Ramos (cell line): Measurements from ENCODE around the gene ZNF791.
"Not testable (repeated sequence)": the region's sequence is repeated elsewhere in the genome, so short reads cannot be mapped to it uniquely, and the experiment has no call there.

Source experiments
- in situ Hi-C: fragments of 300-500 bp; cut with MboI; formaldehyde crosslinking; loops from one replicate; pipeline ENCODE4 v1.14.3; 2022; ENCODE audit warnings: low sequenced_read_pairs; ENCODE audit not compliant: unreplicated experiment

ZNF791 gene

DNA sequence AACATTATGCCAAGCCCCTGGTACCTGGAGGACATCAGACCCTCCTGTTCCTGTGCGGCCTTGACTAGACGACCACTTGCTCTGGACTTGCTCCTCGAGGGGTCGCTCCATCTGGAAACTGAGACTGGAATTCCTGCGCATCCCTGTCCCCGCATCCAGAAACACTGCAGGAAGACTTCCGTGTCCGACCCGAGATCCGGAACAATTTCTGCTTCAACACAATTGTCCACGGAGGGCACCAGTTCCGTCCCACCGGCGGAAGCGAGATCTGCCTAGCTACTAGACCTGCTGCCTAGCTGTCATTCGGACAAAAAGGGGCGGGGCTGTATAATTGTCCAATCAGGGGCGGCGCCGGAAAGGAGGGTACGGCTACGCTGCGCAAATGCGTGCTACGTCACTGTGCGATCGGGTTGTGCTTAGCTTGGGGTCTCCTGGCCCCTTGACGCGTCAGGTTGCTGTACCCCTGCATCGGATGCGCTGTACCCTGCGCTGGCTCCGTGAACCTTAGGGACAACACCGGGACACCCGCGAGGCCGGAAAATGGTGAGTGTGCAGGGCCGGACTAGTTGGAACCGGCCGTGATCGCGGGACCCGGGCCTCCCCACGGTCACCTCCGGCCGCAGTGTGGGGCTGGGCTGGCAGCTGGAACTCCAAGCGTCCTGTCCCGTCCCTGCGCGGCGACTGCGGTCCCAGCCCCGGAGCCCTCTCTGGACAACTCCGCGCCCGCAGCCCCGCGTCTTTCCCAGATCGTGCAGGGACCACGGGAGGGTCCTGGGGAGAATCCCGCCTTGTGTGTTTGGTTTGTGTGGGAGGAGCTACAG, at the start of gene ZNF791, which contains the start of gene ZNF490:
Gene ZNF791 (plus strand): TSS at position 381 of the 821 bp plus-strand sequence. CDS start 160 bp downstream, at position 541.
Gene ZNF490 (minus strand): TSS at position 274 of the 821 bp plus-strand sequence. CDS start 133 bp downstream, at position 141.
- in situ Hi-C loops = no loop called here

DNA sequence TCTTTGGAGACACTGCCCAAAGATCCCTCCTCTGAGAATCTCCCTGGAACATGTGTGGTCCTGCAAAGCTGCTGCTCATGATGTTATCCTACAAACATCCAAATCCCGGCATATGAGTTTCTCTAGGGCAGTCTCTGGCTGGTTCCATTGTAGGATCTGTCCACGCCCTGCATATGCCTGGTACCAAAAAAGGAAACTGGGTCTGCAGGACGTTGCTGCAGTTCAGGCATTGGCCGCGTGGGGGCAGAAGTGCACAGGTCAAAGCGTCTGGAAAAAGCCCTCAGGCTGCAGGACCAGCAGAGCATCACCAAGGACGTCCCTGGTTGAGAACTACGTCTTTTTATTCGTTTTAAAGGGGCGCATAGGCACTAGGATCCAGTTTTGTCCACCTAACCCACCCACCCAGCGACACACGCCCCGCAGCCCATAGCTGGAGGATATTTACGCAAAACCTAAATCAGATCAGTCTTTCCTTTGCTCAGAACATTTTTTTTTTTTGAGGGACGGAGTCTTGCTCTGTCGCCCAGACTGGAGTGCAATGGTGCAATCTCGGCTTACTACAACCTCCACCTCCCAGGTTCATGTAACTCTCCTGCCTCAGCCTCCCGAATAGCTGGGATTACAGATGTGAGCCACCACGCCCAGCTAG, 46.6 kb upstream of the ZNF791 start:
- in situ Hi-C loops = loop anchor here (5.0 kb wide), 1 partner anchor 108 kb away; no protein-coding TSS in a partner anchor

DNA sequence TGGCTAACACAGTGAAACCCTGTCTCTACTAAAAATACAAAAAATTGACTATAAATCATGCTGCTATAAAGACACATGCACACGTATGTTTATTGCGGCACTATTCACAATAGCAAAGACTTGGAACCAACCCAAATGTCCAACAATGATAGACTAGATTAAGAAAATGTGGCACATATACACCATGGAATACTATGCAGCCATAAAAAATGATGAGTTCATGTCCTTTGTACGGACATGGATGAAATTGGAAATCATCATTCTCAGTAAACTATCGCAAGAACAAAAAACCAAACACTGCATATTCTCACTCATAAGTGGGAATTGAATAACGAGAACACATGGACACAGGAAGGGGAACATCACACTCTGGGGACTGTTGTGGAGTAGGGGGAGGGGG, 44.3 kb upstream of the ZNF791 start:
- in situ Hi-C loops = not testable (repeated sequence)

DNA sequence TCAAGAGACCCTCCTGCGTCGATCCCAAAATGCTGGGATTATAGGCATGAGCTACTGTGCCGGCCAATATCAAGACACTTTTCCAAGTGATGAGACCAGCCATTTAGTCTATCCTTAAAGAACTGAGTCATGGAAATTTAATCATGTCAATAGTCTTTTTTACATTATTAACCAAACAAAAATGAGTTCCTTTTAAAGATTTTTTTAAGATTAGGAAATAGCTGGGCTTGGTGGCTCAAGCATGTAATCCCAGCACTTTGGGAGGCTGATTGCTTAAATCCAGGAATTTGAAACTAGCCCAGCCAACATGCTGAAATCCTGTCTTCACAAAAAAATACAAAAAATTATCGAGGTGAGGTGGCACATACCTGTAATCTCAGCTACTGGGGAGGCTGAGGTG, 42.8 kb upstream of the ZNF791 start:
- in situ Hi-C loops = no loop called here

DNA sequence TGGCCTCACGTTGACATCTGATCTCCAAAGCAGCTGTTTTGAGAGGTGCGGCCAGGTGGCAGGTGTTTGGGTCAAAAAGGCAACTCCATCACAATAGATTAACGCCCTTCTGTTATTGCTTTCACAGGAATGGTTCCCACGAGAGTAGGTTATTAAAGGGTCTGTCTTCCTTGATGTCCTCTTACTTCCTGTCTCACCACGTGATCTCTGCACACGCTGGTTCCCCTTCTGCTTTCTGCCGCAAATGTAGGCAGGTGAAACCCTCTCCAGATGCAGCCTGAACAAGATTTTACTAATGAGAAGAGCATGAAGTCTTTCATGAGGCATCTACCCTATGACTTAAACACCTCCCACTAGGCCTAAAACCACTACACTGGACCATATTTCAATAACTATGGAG, 36.7 kb upstream of the ZNF791 start:
- in situ Hi-C loops = no loop called here

DNA sequence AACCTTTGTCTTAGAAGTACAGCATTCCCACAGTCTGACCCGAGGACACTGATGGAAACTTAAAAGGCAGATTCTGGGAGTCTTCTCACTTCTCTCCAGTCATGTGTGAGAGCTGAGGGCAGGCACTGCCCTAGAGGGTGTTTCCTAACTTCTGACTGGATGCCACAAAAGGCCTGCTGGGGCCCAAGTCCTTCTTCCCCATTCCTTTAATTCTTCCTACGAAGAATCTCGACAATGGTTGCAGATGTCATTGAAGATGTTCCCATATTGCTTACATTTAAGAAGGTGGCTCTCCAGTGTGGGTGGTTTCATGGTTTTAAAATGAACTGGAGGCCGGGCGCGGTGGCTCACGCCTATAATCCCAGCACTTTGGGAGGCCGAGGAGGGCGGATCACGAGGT, 32.1 kb upstream of the ZNF791 start:
- in situ Hi-C loops = no loop called here

DNA sequence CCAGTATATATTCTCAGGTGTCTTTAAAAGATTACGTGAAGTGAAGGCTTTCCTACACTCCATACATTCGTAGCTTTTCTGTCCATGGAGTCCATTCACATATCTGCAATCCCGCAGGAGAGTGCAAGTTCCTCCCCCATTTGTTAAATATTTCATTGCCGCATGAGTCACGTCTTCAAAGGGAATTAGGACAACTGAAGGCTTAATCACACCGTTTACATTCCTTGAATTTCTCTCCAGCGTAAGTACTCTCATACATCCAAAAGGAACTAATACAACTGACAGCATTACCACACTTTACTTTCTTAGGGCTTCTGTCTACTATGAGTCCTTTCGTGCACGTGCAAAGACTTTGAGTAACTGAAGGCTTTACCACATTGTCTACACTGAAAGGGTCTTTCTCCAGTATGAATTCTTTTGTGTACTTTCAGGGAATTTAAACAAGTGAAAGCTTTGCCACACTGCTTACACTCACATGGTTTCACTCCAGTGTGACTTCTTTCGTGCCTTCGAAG, 30.5 kb upstream of the ZNF791 start:
- in situ Hi-C loops = no loop called here

DNA sequence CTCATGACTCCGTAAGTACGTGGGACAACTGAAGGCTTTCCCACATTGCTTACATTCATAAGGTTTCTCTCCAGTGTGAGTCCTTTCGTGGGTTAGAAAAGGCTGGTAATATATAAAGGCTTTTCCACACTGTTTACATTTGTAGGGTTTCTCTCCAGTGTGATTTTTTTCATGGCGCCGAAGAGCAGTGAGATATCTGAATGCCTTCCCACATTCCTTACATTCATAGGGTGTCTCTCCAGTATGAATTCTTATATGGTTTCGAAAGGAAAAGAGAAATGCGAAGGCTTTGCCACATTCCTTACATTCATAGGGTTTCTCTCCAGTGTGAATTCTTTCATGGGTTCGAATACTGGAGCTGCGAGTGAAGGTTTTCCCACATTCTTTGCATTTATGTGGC, 29.6 kb upstream of the ZNF791 start:
- in situ Hi-C loops = no loop called here

DNA sequence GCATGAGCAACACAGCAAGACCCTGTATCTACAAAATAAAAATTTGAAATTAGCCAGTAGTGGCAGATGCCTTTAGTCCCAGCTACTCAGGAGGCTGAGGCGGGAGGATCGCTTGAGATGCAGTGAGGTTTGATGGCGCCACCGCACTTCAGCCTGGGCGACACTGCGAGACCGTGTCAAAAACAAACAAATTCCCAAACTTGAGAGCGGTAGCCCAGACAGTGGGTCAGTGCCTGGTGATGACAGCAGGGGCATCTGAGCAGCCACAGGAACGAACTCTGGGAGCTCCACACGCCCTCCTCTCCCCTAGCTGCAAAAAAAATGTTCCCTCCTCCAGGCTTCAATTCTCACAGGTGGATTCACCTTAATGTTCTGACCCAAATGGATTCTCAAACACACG, 14.2 kb upstream of the ZNF791 start:
- in situ Hi-C loops = no loop called here

DNA sequence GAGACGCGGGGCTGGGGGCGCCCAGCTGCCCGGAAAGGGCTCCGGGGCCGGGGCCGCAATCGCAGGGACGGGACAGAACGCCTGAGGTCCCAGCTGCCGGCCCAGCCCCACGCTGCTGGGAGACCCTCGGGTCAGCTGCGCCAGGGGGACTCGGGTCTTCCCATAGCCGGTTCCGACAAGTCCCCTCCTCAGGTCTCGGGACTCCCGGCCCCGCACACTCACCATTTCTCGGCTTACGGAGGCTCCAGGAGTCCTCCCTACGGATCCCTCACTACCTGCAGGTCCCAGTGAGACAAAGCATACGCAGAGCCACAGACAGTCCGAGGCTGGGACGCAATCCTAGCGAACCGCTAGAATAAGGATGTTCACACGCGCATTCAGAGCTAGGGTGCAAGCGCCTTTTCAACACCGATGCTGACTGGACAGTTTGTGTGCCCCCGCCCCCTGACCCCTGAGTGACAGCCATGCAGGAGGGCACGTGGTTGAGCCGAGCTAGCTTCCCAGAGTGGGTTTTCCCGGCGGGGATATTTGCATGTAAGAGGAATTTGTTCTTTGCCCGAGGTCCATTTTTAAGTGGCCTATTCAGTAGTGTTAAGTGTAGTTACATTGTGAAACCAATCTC, 13.7 kb upstream of the ZNF791 start:
- in situ Hi-C loops = no loop called here

DNA sequence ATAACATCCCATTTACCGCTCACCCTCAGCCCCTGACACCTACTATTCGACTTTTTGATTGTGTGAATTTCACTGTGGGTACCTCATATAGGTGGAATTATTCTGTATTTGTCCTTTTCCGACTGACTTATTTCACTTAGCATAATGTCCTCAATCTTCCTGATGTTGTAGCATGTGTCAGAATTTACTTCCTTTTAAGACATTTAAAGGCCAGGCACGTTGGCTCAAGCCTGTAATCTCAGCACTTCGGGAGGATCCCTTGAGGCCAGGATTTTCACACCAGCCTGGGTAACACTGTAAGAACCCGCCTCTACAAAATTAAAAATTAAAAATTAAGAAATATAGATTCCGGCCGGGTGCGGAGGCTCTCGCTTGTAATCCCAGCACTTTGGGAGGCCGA, 13.1 kb upstream of the ZNF791 start:
- in situ Hi-C loops = no loop called here

DNA sequence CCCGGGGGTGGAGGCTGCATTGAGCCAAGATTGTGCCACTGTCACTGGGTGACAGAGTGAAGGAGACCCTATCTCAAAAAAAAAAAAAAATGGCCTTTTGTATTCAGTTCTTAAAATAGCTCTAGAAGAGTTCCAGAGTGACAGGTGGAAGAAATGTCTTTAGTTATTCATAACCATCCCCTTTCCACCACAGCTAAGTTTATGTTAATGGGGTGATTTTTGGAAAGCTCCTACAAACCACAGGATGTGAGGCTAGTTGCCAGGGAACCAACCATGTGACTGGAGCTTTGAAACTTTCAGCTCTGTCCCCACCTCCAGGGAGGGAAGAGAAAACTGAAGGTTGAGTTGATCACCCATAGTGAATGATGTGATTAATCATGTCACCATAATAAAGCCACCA, 7.0 kb upstream of the ZNF791 start:
- in situ Hi-C loops = no loop called here

DNA sequence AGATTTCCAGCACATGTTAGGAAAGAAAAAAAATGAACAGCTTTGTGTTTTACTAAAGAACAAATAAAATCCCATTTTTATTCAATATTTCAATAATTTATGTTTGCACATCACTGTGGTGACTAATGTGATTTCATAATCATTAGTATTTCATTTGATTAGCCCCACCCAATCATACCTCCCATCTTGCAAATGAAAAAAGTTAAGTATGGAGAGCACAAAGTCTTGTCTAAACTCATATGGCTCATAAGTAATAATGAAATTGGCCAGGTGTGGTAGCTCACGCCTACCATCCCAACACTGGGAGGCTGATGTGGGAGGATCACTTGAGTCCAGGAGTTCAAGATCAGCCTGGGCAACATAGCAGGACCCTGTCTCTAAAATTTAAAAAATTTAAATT, 3.9 kb upstream of the ZNF791 start:
- in situ Hi-C loops = no loop called here

DNA sequence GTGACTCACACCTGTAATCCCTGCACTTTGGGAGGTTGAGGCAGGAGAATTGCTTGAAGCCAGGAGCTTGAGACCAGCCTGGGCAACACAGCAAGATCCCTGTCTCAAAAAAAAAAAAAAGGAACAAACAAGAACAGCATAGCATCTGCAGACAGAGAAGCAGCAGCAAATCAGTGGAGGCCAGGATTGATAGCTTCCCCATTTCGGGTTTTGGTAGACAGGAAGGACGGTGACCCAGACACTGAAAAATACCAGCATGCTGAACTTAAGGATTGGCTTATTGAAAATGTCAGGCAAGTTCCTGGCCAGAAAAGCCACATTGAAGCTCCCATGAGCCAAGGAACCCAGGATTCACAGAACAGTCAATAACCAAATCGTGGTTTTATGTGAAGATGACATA, 3.1 kb upstream of the ZNF791 start:
- in situ Hi-C loops = no loop called here

DNA sequence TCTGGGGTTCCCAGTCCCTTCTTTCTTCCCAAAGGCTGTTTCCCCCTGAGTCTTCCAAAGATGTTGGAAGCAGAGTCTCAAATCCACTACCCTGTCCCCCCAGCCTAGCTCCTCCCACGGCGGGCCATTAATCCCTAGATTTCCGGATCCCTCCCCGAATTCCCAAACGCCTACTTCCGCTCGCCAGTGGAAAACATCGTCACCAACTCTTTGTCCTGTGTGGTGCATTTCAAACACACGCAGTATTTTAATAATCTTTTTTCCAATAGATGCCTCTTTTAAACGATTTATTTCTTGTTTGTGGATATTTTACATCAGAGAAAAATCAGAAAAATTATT, 610 bp downstream of the ZNF791 start:
- in situ Hi-C loops = no loop called here

DNA sequence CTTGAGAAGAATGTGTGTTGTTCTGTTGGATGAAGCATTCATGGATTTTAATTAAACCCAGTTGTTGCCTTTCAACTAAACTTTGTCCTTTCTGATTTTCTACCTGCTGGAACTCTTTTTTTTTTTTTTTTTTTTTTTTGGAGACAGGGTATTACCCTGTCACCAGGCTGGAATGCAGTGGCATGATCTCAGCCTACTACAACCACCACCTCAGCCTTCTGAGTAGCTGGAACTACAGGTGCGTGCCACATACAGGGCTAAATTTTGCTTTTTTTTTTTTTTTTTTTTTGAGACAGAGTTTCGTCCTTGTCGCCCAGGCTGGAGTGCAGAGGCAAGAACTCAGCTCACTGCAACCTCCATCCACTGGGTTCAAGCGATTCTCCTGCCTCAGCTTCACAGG, 6.9 kb downstream of the ZNF791 start:
- in situ Hi-C loops = no loop called here

DNA sequence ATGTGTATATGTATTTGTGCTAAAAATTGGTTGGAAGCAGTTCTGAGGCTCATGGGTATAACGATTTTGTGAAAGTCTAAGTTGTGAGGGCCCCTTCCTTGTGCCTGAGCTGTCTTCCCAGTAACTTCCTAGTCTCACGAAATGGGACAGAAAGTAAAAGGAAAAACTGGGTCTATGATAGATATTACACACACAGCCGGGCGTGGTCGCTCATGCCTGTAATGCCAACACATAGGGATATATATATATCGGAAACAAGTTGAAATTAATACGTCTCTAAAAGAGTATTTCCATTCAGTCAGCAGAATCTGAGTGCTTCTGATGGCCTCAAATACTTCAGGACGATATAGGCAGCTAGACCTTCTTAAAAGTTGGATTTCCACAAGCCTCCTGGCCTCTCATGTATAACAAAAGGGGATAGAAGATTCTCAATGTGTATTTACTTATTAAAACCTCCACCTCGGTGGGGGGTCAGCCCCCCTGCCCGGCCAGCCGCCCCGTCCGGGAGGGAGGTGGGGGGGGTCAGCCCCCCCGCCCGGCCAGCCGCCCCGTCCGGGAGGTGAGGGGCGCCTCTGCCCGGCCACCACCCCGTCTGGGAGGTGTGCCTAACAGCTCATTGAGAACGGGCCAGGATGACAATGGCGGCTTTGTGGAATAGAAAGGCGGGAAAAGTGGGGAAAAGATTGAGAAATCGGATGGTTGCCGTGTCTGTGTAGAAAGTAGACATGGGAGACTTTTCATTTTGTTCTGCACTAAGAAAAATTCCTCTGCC, 10.7 kb downstream of the ZNF791 start:
- in situ Hi-C loops = not testable (repeated sequence)

DNA sequence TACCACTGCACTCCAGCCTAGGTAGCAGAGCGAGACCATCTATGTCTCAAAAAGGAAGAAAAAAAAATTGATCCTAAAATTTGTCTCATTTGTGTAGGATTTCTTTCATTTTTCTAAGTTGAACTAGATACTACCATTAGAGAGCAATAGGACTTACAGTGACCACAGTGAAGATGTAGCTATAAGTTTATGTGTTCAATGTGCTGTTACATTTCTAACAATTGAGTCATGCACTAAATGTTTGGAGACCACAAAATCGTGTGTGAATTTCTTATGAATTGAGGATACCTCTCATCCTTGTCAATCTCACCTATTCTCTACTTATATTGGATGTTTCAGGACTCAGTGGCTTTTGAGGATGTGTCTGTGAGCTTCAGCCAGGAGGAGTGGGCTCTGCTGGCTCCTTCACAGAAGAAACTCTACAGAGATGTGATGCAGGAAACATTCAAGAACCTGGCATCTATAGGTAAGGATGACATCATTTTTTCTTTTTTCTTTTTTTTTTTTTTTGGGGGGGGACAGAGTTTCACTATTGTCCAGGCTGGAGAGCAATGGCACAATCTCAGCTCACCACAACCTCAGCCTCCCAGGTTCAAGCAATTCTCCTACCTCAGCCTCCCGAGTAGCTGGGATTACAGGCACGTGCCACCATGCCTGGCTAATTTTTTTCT, 12.8 kb downstream of the ZNF791 start:
- in situ Hi-C loops = no loop called here

DNA sequence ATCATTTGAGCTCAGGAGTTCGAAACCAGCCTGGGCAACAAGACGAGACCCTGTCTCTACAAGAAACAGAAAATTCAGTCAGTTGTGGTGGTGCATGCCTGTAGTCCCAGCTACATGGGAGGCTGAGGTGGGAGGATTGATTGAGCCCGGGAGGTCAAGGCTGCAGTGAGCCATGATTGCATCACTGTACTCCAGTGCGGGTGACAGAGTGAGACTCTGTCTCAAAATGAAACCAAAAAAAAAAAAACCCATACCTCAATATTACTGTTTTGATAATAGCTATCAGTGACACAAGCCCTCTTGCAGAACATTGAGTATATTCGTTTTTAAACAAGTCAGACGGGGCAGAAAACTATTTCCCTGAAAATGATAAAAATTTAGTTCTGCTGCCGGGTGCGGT, 16.2 kb downstream of the ZNF791 start:
- in situ Hi-C loops = no loop called here
